ENCODE data around the gene NHSL1. TPM values are rescaled to one million over a fixed set of nuclear protein-coding genes. Genes with fewer than 3 reads are reported as not detected.
A peak's percentile ranks its signal among the peaks of the same experiment; 100 is the strongest.

NHSL1 gene
- total RNA-seq, 3 donors from 2014 or later: 15.4 to 17.4 (median 16.5) TPM

DNA sequence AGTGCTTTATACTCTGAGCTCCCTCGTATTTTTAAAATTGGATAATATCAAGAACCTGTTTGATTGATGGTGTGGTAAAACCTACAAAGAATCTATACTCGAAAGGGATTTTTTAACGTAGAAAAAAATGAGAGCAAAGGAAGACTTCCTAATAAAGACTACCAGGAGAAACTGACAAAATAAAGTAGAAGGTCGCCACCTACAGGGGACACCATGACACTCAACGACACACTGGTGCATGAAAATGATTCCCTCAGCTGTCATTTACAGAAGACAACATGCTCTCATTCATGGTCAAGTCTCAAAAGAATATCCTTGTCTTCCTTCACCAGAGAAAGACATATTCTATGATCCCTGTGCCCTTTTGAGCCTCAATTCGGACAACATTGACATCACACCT, 10.1 kb upstream of the NHSL1 start:
- intact Hi-C loops (cut with DNase I; ENCODE audit: low total_unique reads): no loop called here
- peak in 1 of 2 donors; percentile 53 for DNase-seq (ENCODE audit: low spot score in 2 of 2)
- TF ChIP-seq POLR2A (IDR thresholded peaks at IDR 0.05): no peak
- TF ChIP-seq, protein P1, sequence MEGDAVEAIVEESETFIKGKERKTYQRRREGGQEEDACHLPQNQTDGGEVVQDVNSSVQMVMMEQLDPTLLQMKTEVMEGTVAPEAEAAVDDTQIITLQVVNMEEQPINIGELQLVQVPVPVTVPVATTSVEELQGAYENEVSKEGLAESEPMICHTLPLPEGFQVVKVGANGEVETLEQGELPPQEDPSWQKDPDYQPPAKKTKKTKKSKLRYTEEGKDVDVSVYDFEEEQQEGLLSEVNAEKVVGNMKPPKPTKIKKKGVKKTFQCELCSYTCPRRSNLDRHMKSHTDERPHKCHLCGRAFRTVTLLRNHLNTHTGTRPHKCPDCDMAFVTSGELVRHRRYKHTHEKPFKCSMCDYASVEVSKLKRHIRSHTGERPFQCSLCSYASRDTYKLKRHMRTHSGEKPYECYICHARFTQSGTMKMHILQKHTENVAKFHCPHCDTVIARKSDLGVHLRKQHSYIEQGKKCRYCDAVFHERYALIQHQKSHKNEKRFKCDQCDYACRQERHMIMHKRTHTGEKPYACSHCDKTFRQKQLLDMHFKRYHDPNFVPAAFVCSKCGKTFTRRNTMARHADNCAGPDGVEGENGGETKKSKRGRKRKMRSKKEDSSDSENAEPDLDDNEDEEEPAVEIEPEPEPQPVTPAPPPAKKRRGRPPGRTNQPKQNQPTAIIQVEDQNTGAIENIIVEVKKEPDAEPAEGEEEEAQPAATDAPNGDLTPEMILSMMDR (IDR thresholded peaks at IDR 0.05): peak in 2 of 3 donors; percentile 51 to 82

DNA sequence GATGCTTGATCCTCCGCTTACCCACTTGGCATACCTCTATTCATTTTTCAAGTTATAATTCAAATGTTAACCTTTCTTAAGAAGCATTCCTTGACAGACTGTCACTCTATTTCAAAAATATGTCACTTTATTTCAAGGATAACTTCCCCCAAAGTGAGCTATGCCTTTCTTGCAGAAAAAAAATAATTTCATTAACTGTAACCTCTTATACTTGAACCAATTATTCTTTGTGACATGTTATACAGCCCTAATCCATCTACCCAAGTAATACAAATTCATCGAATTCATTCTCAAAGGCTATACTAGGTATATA, 9.3 kb upstream of the NHSL1 start:
- H3K27me3 ChIP-seq: no peaks in the 10 kb centered on the region
- H3K4me3 ChIP-seq: no peak overlapping the region
- TF ChIP-seq POLR2AphosphoS5 (IDR thresholded peaks at IDR 0.05) (no peak), POLR2A (IDR thresholded peaks at IDR 0.05) (no peak)
- TF ChIP-seq, protein P1 (IDR thresholded peaks at IDR 0.05): no peak
- H3K9me3 ChIP-seq: no peaks in the 10 kb centered on the region
- DNase-seq (ENCODE audit: low spot score in 2 of 2): no peak
- H3K27ac ChIP-seq: no peak overlapping the region
- intact Hi-C loops (cut with DNase I; ENCODE audit: low total_unique reads): no loop called here
- no peaks in the 10 kb centered on the region for H3K4me1 ChIP-seq
- no peaks in the 10 kb centered on the region for H3K36me3 ChIP-seq

More for the DNA sequence above, 10.1 kb upstream of the NHSL1 start:
- Histone ChIP-seq H3K9me3 (no peaks in the 10 kb centered on the region), H3K27ac (no peak overlapping the region), H3K27me3 (no peaks in the 10 kb centered on the region), H3K4me1 (no peaks in the 10 kb centered on the region), H3K36me3 (no peaks in the 10 kb centered on the region), H3K4me3 (no peak overlapping the region)

DNA sequence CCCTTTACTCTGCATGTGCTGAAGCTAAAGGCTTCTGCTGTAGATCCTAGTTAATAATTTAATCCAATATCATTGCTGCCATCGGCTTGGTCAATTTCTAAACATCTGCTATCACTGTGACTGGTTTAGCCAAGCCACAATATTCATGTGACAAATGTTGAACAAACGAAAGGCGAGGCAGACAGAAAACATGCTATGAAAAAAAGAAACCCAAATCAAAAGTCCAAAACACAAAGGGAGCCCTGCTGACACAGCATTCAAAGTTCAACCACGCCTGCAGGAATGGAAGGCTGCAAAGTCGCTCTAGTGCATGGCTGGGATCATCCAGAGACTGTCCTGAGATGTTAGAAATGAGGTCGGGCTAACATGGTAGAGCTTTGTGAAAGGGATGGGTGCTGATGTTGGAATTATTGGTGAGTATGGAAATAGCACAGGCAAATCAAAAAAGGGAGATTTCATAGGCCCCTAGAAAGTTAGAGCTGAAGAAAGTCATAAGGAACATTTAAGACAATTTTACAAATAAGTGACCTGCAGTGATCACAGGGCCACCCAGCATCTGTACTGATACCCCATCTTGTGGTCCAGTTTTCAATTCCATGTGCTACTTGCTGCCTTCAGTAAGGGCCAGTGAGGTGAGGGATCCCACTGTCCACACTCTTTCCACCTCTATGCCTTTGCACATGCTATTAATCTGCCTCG, 8.8 kb upstream of the NHSL1 start:
- H3K36me3 ChIP-seq: no peaks in the 10 kb centered on the region
- H3K27me3 ChIP-seq: no peaks in the 10 kb centered on the region
- no peak overlapping the region for H3K4me3 ChIP-seq
- H3K27ac ChIP-seq: no peak overlapping the region
- TF ChIP-seq POLR2A (IDR thresholded peaks at IDR 0.05) (no peak), POLR2AphosphoS5 (IDR thresholded peaks at IDR 0.05) (no peak)
- TF ChIP-seq, protein P1 (IDR thresholded peaks at IDR 0.05): no peak
- no peaks in the 10 kb centered on the region for H3K9me3 ChIP-seq
- DNase-seq (ENCODE audit: low spot score in 2 of 2): no peak
- intact Hi-C loops (cut with DNase I; ENCODE audit: low total_unique reads): no loop called here
- no peaks in the 10 kb centered on the region for H3K4me1 ChIP-seq

DNA sequence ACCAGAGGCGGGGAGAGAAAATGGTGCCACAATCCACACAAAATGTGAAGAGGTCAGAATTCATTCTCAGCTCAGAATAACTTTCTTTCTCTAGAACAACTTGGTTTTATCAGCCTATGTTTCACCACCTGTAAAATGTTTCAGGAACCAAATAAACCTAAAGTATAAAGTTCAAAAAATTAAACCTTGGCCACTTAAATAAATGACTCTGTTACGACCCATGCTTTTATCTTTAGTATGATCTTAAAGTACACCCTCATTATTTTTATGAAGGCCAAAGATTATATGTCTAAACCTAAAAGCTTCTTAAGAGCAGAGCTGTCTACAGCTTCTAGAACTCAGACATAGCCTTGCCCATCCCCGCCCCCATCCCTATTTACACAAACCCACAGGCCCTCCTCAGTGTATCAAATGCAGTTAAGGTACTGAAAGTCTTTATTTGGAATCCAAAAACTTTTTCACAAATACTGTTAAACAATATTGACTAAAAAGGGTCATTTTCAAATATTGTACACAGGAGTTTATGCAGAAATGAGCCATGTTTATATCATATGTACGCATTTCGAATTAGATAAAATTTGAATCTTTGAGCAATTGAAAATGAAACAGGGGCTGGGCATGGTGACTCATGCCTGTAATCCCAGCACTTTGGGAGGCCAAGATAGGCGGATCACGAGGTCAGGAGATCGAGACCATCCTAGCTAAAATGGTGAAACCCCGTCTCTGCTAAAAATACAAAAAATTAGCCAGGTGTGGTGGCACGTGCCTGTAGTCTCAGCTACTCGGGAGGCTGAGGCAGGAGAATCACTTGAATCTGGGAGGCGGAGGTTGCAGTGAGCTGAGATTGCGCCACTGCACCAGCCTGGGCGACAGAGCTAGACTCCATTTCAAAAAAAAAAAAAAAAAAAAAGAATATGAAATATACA, 5.7 kb upstream of the NHSL1 start:
- intact Hi-C loops (cut with DNase I; ENCODE audit: low total_unique reads): no loop called here

More for the DNA sequence above, 5.7 kb upstream of the NHSL1 start:
- no peak for TF ChIP-seq POLR2AphosphoS5 (IDR thresholded peaks at IDR 0.05)
- TF ChIP-seq, protein P1 (IDR thresholded peaks at IDR 0.05): no peak
- no peak for TF ChIP-seq POLR2A (IDR thresholded peaks at IDR 0.05)
- no peaks in the 10 kb centered on the region for H3K9me3 ChIP-seq
- no peak overlapping the region for H3K4me3 ChIP-seq
- H3K27me3 ChIP-seq: no peaks in the 10 kb centered on the region
- no peaks in the 10 kb centered on the region for H3K36me3 ChIP-seq
- DNase-seq (ENCODE audit: low spot score in 2 of 2): no peak
- no peaks in the 10 kb centered on the region for H3K4me1 ChIP-seq
- no peak overlapping the region for H3K27ac ChIP-seq

All from breast epithelium (tissue), 4 donors.